Measurements from ENCODE around the gene HNRNPK. TPM values are rescaled to one million over a fixed set of nuclear protein-coding genes. Genes with fewer than 3 reads are reported as not detected.

HNRNPK gene
- total RNA-seq, 1 donor: 514 TPM

- peaks cover 96% of the 10 kb centered on the region for H3K79me2 ChIP-seq (ENCODE audit: insufficient read depth, low read length)
- TF ChIP-seq, protein P1, sequence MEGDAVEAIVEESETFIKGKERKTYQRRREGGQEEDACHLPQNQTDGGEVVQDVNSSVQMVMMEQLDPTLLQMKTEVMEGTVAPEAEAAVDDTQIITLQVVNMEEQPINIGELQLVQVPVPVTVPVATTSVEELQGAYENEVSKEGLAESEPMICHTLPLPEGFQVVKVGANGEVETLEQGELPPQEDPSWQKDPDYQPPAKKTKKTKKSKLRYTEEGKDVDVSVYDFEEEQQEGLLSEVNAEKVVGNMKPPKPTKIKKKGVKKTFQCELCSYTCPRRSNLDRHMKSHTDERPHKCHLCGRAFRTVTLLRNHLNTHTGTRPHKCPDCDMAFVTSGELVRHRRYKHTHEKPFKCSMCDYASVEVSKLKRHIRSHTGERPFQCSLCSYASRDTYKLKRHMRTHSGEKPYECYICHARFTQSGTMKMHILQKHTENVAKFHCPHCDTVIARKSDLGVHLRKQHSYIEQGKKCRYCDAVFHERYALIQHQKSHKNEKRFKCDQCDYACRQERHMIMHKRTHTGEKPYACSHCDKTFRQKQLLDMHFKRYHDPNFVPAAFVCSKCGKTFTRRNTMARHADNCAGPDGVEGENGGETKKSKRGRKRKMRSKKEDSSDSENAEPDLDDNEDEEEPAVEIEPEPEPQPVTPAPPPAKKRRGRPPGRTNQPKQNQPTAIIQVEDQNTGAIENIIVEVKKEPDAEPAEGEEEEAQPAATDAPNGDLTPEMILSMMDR (IDR thresholded peaks at IDR 0.05; ENCODE audit: extremely low read depth, low read depth, low read length): no peak
- peak overlapping the region; percentile 79 for H2AFZ ChIP-seq (ENCODE audit: low read length)
- H3K27me3 ChIP-seq (ENCODE audit: insufficient read depth, low read length): no peaks in the 10 kb centered on the region
- H3K4me2 ChIP-seq (ENCODE audit: insufficient read depth, low read length): peak overlapping the region; percentile 89
- peak overlapping the region; percentile 95 for H3K4me3 ChIP-seq (ENCODE audit: insufficient read depth, low read length)
- peaks cover 51% of the 10 kb centered on the region for H4K20me1 ChIP-seq (ENCODE audit: insufficient read depth, low read length)
- H3K27ac ChIP-seq (ENCODE audit: low read depth, low read length): peak overlapping the region; percentile 99
- peak; percentile 88 for DNase-seq (ENCODE audit: insufficient read length, low spot score, missing footprints)
- no peaks in the 10 kb centered on the region for H3K9me3 ChIP-seq (ENCODE audit: low read depth, low read length)
- peaks cover 22% of the 10 kb centered on the region for H3K4me1 ChIP-seq (ENCODE audit: insufficient read depth, low read length)
- peaks cover 38% of the 10 kb centered on the region for H3K36me3 ChIP-seq (ENCODE audit: insufficient read depth, low read length)
These were observed 813 bp downstream of the HNRNPK start for GRCh38 chr9:83978992-83979811.

DNA sequence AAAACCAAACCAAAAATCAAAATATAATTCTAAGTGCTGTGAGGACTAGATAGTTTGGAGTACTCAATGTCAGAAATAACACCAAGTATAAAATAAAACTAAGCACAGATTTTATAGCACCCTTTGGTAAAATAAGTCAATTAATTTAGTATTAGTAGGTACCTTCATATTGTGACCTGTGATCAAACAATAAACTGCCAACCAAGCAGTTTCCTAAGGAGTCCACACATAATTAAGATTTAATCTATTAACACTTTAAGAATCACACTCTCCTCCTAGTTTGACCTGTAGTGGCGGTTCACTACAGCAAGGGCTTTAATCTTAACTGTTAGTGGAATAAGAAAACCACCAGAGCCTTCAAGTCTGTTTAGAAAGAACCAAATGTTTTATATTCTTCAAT is 2.8 kb downstream of the HNRNPK start:
- H4K20me1 ChIP-seq (ENCODE audit: insufficient read depth, low read length): peaks cover 66% of the 10 kb centered on the region
- peaks cover 92% of the 10 kb centered on the region for H3K79me2 ChIP-seq (ENCODE audit: insufficient read depth, low read length)
- peak overlapping the region; percentile 89 for H3K4me2 ChIP-seq (ENCODE audit: insufficient read depth, low read length)
- peak overlapping the region; percentile 4 for H3K27ac ChIP-seq (ENCODE audit: low read depth, low read length)
- DNase-seq (ENCODE audit: insufficient read length, low spot score, missing footprints): no peak
- H2AFZ ChIP-seq (ENCODE audit: low read length): no peak overlapping the region
- TF ChIP-seq, protein P1 (IDR thresholded peaks at IDR 0.05; ENCODE audit: extremely low read depth, low read depth, low read length): no peak
- H3K36me3 ChIP-seq (ENCODE audit: insufficient read depth, low read length): peaks cover 58% of the 10 kb centered on the region
- peaks cover 22% of the 10 kb centered on the region for H3K4me1 ChIP-seq (ENCODE audit: insufficient read depth, low read length)
- peak overlapping the region; percentile 95 for H3K4me3 ChIP-seq (ENCODE audit: insufficient read depth, low read length)
- no peaks in the 10 kb centered on the region for H3K9me3 ChIP-seq (ENCODE audit: low read depth, low read length)
- no peaks in the 10 kb centered on the region for H3K27me3 ChIP-seq (ENCODE audit: insufficient read depth, low read length)

DNA sequence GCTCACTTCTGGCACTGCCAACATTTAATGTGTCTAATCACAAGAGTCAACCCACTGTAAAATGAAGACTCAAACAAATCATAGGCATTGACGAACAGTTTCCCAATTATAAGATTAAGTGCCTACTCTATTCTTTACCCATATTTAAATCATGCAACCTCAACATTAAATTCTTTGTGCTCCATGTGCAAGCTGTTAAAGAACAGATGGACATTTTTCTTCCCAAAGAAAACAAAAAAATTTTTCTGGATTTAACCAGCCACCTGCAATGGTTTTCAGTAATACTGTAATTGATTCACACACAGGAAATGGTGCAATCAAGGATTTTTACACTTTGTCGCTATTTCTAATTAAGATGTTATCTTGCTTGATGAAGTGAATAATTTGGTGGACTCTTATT is 3.6 kb downstream of the HNRNPK start:
- Histone ChIP-seq H2AFZ (ENCODE audit: low read length) (no peak overlapping the region), H3K4me1 (ENCODE audit: insufficient read depth, low read length) (peaks cover 17% of the 10 kb centered on the region), H3K27ac (ENCODE audit: low read depth, low read length) (no peak overlapping the region), H3K4me3 (ENCODE audit: insufficient read depth, low read length) (no peak overlapping the region), H3K79me2 (ENCODE audit: insufficient read depth, low read length) (peaks cover 91% of the 10 kb centered on the region), H3K36me3 (ENCODE audit: insufficient read depth, low read length) (peaks cover 66% of the 10 kb centered on the region), H3K9me3 (ENCODE audit: low read depth, low read length) (no peaks in the 10 kb centered on the region), H3K27me3 (ENCODE audit: insufficient read depth, low read length) (no peaks in the 10 kb centered on the region), H3K4me2 (ENCODE audit: insufficient read depth, low read length) (peak overlapping the region; percentile 27), H4K20me1 (ENCODE audit: insufficient read depth, low read length) (peaks cover 70% of the 10 kb centered on the region)
- TF ChIP-seq, protein P1 (IDR thresholded peaks at IDR 0.05; ENCODE audit: extremely low read depth, low read depth, low read length): no peak
- no peak for DNase-seq (ENCODE audit: insufficient read length, low spot score, missing footprints)

- Histone ChIP-seq H4K20me1 (ENCODE audit: insufficient read depth, low read length) (peaks cover 72% of the 10 kb centered on the region), H3K4me1 (ENCODE audit: insufficient read depth, low read length) (peaks cover 17% of the 10 kb centered on the region), H3K4me3 (ENCODE audit: insufficient read depth, low read length) (no peak overlapping the region), H3K9me3 (ENCODE audit: low read depth, low read length) (no peaks in the 10 kb centered on the region), H3K27ac (ENCODE audit: low read depth, low read length) (no peak overlapping the region), H3K79me2 (ENCODE audit: insufficient read depth, low read length) (peaks cover 83% of the 10 kb centered on the region), H2AFZ (ENCODE audit: low read length) (no peak overlapping the region), H3K4me2 (ENCODE audit: insufficient read depth, low read length) (no peak overlapping the region), H3K27me3 (ENCODE audit: insufficient read depth, low read length) (no peaks in the 10 kb centered on the region), H3K36me3 (ENCODE audit: insufficient read depth, low read length) (peaks cover 77% of the 10 kb centered on the region)
- DNase-seq (ENCODE audit: insufficient read length, low spot score, missing footprints): peak; percentile 19
- TF ChIP-seq, protein P1 (IDR thresholded peaks at IDR 0.05; ENCODE audit: extremely low read depth, low read depth, low read length): no peak
These were observed 4.7 kb downstream of the HNRNPK start for GRCh38 chr9:83975300-83975699.

Data from osteoblast (primary cell).